HG03521 (cell line): ENCODE data around the gene GABRG3.

Experiments
- ATAC-seq: cut with Tn5 transposase; IDR thresholded peaks from one replicate; pipeline ENCODE4 v1.9.1; 2021; ENCODE audit warnings: mild to moderate bottlenecking, moderate library complexity; ENCODE audit not compliant: unreplicated experiment

The GABRG3 gene

DNA sequence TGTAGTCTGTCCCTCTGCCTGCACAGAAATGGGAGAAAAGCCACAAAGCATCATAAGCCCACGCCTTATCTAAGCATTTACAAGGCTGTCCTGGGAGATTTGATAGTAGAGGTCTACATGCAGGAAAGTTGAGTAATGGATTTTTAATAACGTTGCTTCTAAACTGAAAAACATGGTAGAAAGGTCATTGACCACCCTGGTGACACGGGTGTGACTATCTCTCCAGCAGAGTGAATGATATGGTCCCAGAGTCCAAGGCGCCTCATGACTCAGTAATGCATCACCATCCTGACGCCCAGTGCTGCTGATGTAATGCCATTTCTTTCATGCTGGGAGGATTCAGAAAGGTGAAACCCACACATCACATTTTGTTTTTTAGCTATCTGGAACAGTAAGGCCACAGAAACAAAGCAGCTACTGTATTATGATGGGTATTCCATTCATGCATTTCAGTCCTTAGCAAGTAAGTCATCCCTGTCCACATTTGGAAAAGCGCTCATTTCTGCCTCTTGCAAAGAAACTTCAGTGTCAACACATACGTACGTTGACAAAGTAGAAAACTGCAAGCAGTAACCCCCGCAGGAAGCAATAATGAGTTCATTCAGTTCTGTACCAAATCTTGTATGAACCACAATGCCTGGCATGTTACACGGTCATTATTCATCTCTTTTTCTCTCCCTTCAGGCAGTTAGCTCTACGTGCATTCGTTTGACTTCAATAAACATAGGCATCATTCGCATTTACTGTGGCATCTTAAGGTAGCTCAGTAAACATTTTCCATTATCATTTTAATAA lies 483.5 kb downstream of the GABRG3 start:
- ATAC-seq: no peak

DNA sequence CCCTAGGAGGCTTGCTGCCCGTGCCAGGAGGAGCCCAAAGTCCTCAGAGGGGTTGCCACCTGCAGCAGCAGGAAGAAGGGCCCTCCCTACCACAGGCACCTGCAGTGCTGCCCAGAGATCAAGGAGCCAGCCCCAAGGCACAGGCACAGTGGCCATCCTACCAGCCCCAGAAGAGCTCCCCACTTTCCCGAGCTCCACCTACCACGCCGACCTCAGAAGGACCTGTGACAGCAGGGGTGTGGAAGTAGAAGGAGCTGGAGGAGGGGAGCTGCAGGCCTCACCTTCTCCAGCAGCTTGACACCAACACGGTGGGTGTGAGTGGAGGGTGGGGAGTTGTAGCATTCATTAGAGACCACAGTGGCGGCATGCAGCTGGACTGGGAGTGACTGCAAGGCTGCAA lies 485.8 kb downstream of the GABRG3 start:
- no peak for ATAC-seq

DNA sequence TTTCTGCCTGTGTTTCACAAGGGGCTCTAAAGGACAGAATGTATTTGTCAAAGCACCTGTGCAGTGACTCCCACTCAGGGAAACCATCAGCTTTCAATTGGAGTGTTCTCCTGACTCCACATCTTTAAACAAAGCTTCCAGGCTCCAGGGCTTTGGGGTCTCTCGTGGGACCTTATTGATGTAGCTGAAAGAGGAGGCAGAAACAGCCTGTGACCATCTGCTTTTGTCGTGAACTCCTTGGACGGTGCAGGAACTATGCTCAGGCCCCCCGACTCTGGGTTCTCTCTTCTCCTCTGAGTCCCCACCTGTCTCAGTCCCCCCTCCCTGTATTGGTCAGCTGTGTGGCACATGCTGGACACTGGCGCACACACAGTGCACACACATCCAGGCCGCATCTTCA lies 486.8 kb downstream of the GABRG3 start:
- no peak for ATAC-seq

DNA sequence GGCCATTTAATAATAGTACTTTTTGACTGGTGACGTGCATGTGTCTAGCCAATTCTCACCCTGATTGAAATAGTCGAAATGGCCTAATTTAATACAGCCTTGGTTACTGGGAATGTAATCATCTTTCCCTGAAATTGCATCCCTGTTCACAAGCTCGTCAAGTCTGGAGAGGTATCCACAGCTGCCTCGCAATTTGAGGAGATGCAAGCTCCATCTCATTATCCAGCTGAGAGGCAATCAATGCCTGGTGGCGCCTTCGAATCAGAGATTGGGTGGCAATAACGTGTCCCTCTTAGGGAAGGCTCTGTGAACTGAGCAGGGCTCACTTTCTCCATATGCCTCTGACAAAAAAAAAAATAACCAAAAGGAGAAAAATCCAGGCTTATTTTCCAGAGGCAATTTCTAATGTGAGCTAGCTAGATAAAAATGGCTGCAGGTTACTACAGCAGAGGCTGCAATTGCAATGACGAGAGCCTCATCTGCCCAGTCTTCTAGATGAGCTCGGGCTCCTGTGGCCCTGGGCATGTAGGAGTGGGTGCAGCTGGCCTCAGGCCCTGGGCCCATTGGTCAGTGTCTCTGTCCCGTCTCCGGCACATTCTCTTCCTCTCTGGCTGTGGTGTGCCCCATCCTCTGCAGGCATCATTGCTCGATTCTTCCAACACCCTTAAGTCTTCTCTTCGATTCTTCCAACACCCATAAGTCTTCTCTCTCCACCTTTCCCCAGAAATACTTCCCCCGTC lies 487.5 kb downstream of the GABRG3 start:
- ATAC-seq: no peak

DNA sequence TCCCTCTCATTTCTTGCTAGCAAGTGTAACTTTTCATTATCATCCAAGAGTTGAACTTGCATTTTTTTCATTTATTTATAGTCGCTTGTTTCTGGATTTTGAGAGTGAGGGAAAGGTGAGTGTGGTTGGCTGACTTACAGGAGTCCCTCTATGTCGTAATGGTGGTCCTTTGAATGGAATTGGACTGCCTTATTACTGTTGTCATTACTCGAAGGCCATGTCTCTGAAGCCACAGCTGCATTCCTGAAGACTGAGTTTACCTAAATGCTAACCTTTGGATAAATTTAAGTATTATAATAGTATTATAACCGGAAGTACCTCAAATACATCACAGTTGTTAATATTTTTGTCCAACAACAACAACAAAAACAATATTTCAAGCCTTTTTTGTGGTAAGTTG lies 488.9 kb downstream of the GABRG3 start:
- ATAC-seq: no peak

DNA sequence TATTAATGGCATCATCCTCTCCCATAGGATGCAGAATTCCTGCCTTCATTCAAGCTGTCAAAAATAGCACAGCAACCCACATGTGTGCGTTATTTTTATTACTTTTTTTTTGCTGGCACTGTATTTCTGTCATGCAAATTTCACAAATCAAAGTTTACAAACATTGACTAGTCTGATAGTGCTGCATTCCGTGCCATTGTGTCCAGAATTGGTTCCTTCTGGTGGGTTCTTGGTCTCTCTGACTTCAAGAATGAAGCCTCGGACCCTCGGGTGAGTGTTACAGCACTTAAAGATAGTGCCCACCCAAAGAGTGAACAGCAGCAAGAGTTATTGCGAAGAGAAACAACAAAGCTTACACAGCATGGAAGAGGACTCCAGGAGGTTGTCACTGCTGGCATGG lies 490.2 kb downstream of the GABRG3 start:
- no peak for ATAC-seq

DNA sequence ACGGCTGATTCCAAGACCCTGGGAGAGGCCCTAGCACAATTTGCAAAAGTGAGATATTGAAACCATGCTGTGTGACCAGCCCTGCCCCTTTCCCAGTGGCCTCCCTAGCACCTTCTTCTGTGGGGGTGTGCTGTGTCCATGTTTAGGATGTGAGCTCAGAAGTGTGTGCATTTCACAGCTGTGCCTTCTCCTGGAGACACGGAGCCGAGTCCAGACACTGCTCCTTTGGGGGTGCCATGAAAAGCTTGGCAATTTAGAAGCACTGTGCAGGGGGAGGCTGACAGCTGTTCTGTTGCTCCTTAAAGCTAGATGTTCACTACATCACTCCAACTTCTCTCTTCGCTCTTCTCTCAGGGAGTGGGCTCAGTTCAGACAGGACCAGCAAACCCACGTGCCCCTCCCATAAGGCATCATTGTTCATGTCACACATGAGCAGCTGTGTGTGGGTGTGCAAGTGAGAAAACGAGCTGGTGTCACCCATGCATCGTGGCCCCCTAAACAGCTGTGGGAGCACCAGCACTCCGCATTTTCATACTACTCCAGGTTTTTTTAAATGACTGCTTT lies 492.6 kb downstream of the GABRG3 start:
- no peak for ATAC-seq

DNA sequence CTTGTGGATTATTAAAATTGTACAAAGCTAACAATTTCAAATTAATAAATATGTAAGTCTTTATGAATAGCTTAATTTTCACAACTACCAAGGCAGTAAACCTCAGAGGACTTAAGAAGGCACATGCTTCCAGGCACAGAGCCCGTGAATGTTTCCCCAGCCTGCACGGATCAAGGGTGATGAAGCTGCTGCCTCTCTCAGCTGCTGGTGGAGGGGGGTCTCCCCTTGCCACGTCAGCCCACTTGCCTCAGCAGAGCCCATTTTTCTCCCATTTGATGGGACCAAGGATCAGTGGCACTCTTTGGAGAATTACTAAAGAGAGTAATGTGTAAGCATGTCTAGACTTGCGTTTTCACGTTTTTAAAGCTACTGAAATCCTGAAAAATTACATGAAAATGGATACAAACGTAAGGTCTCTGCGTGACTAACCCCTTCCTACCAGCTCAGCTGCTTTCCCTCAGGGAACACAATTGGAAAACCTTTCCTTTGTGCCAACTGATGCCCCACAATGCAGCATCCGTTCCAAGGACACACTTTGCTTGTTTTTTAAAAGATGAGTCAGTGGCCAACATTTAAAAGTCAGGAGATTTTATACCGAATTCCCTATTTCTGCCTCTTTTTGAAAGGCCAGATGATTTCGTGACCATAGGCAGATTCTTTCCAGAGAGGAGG lies 494.1 kb downstream of the GABRG3 start:
- no peak for ATAC-seq

DNA sequence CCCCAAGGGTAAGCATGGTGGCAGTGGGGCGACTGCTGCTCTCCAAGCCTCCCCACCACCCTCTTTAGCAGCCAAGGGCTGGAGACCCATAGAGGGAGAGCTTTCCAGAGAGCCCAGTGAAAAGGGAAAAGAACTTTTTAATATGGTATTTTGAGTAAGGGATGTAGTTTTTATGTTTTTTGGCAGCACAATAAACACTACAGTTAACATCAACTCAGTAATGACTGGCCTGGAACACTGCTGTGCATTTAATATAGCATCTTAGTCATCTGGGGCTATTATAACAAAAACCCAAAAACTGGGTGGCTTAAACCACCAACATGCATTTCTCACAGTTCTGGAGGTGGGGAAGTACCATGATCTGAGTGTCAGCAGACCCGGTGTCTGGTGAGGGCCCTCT lies 495.8 kb downstream of the GABRG3 start:
- no peak for ATAC-seq

DNA sequence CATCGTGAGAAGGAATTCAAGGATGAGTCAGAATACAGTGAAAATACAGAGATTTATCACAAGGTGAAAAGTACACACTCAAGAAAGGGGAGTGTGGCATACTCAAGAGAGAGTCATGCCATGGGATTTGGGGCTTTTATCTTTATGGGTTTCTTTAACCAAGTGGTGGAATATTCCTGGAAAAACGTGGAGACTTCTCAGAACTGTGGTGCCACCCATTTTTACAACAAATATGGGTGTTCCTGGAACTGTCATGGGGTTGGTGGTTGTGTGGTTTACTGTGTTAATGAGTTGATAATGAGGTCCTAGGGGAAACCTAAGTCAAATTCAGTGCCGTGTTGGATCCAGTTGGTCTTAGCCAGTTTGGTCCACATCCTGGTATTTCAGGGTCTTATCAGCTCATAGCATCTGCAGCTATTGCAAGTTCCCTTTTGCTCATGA lies 497.2 kb downstream of the GABRG3 start:
- no peak for ATAC-seq

DNA sequence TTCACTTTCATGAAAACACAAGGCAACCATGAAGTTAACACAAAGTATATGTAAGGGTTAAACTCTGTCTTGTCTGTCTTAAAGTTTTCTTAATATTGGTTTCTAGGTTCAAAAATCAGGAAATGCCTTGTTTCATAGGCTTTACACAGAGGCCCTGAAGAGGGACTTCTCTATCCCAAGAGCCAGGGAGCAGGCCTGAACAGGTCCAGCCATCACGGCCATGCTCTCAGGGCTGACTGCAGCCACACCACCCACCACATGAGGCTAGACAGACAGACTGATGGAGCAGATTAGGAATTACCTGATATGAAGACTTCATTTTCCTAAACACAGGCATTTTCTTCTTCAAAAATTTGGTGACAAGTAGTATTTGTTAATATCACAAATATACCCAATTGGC lies 502.9 kb downstream of the GABRG3 start:
- no peak for ATAC-seq

DNA sequence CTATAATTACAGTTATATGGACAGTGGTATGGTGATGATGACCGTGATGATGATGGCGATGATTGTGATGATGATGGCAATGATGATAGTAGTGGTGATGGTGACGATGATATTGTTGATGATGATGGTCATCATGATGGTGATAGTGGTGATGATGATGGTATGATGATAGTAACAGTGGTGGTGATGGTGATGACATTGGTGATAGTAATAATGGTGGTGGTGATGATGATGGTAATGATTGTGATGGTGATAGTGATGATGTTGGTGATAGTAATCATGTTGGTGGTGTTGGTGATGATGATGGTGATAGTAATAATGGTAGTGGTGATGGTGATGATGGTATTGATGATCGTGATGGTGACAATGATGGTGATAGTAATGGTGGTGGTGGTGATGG lies 504.4 kb downstream of the GABRG3 start:
- ATAC-seq: no peak

DNA sequence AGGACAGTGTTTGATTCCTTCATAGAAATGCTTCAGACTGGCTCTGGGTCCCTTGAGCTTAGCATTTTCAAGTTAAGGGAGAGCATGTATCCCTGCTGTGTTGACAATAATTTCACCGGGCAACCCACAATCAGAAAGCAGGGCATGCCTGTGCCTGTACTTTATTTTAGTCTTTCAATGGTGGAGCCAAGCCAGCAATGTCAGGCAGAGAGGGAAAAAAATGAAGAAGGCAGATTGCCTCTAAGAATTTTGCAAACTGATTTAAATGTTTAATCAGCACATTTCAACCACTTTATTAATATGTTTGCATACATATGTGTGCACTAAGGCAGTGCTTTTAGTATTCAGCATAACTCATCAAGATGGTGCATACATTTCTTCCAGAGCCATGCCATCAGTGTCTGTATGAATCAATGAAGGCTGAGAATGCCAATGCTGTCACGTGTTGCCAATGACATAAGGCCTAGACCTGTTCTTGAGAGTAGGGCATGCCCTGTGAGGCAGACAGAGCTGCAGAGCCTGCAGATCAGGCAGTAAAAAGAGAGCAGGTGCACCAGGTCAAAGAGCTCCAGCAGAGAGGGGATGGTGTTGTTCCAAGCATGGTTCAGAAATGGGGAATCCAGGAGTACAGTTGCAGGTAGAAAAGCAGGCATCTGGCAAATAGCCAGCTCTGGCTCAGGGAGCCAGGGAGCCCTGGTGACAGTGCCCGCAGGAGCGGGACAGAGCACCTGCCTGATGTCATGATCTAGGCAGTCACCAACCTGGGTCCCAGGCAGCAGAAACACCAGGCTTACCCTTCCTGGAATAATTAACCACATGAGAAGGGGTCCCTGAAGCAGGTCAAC lies 508.5 kb downstream of the GABRG3 start:
- ATAC-seq: no peak

DNA sequence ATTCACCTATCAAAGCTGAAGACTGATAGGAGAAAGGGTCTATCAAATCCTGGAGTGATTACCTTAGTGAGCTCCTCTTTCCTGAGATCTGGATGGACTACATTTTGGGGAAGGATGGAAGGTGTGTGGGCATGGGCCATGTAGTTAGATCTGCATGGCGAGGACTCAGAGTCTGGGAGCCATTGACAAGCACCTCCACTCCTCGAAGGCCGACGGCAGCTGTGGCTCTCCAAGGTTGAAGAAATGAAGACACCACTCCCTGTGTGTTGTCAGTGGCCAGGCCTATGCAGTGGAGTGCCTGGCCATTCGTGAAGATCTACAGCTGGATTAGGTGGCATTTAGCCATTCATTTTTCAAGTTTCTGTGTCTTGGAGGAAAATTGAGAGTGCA lies 509.2 kb downstream of the GABRG3 start:
- ATAC-seq: no peak

DNA sequence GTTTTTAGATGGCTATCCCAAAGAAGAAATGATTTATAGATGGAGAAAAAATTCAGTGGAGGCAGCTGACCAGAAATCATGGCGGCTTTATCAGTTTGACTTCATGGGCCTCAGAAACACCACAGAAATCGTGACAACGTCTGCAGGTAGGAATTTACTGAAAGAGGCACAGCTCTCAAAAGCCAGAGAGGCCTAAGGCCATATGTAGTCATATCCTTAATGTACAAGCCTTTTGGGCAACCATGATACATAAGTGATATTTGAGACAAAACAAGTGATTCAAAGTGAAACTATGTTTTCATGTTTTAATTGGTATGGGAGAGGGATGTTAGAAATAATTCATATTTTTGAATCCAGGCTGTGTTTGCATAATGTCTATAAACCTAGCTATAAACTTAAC lies 509.7 kb downstream of the GABRG3 start:
- ATAC-seq: no peak

DNA sequence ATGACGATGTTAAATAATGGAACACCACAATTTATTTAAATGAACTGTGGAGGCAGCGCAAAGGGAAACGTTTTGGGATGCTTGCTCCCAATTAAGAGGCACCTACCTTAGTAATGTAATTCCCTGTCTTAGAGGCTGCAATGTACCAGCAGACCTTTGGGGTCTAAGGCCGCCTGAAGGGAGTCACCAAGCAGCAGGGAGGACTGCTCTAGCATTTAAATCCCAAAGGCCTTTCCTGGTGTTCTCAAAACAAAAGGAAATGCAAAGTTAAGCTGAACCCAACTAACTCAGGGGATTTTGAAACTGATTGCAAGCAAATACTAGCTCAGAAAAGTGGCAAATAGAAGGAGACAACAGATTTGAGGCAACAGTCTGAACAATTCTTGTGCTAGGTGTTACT lies 510.8 kb downstream of the GABRG3 start:
- ATAC-seq: no peak

DNA sequence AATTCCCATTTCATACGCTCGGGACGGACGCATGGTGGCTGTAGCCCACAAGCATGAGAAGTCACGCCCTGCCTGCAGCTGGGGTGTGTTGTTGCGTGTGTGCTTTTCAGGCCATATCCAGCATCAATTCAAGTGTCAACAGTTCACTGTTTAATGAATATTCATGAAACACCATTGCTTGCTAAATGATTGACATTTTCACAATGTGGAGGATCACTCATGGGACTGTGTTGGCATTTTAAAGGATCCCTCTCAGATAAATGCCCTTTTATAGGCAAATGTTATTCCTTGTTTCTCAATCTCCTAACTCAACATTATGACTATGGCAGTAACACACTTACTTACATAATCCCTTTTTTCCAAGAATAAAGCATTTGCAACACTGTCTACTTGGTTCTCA lies 511.3 kb downstream of the GABRG3 start:
- ATAC-seq: no peak

DNA sequence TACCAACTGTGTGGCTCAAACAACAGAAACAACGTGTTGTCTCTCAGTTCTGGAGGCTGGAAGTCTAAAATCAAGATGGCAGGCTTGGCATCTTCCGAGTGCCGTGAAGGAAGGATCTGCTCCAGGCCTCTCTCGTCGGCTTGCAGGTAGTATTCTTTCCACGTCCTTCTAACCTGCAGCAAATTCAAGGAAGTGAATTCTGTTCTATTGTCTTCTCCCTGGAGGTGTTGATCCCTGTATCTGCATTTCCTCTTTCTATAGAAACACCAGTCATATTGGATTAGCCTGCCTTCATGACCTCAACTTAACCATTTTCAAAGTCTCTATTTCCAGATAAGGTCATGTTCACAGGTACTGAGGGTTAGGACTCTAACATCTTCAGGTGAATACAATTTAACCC lies 512.1 kb downstream of the GABRG3 start:
- no peak for ATAC-seq

DNA sequence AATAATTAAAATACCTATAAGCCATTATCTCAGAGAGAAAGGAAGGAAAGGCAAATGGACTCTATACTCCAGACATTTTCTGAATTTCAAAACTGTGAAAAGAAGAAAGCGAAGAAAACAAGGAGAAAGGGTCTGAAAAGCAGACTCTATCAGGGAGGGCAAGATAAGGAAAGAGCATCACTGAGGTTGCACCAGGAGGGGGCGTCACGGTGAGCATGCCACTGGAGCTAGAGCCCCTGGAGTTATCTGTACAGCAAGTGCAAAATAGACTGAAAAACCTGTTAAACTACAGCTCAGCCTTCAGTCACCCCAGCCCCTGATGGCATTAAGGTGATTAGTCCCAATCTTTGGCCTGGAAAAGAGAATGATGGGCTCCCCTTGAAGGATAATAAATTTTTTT lies 514.3 kb downstream of the GABRG3 start:
- ATAC-seq: no peak

DNA sequence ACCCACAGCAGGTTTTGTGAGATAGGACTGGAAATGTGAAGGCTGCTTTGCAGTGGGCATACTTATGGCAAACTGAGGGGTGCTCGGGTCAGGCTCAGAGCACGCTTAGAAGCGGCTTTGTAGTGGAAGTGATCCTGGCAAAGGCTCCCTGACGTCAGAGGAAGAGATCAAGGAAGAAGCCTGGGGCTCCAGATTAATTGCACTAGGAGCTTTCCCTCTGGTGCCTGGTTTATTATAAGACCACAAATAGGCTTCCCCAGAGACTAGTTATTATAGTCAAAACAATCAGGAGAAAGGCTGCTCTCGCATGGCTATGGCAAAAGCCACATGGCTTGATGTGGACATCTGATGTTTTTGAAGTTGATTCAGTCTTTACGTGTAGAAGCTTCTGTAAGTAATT lies 515.1 kb downstream of the GABRG3 start:
- no peak for ATAC-seq
